Vagina (tissue), 2 donors: ENCODE measurements around the gene TACC3. TPM values are rescaled to one million over a fixed set of nuclear protein-coding genes. Genes with fewer than 3 reads are reported as not detected.

Source experiments
- DNase-seq, 2 donors: peaks; one replicate each; pipeline ENCODE4 v3.0.0-alpha.2; 2017; ENCODE audit errors: extremely low spot score in 2 of 2
- H3K27ac ChIP-seq: fragments of 200-600 bp; sonication (generic); one replicate; pipeline ENCODE4 v1.5.1; 2019
- H3K27me3 ChIP-seq: fragments of 200-600 bp; sonication (generic); one replicate; pipeline ENCODE4 v1.5.1; 2019
- H3K36me3 ChIP-seq, 2 donors: fragments of 200-600 bp; sonication (generic); one replicate each; pipeline ENCODE4 v1.5.1; 2017 to 2019
- H3K4me1 ChIP-seq: fragments of 200-600 bp; sonication (generic); one replicate; pipeline ENCODE4 v1.5.1; 2019
- H3K4me3 ChIP-seq, 2 donors: fragments of 200-600 bp; sonication (generic); 1 replicate in 1 of 2; 2 replicates in 1 of 2; pipeline ENCODE4 v1.5.1; 2016 to 2019
- H3K9me3 ChIP-seq: fragments of 200-600 bp; sonication (generic); one replicate; pipeline ENCODE4 v1.5.1; 2019
- POLR2A ChIP-seq, 2 donors: fragments of 450-650 bp; IDR thresholded peaks; one replicate each; pipeline ENCODE4 v1.6.1; 2017; ENCODE audit warnings: antibody characterized with exemption in 2 of 2, mild to moderate bottlenecking in 2 of 2, moderate library complexity in 2 of 2
- POLR2AphosphoS5 ChIP-seq, 2 donors: sonication (generic); formaldehyde crosslinking; IDR thresholded peaks; one replicate each; pipeline ENCODE4 v1.9.0; 2017; ENCODE audit warnings: antibody characterized with exemption in 2 of 2, mild to moderate bottlenecking in 2 of 2, low read depth in 1 of 2; ENCODE audit not compliant: insufficient read depth in 1 of 2
- intact Hi-C: fragments of 100-400 bp; cut with DNase I; formaldehyde crosslinking; loops from one replicate; pipeline ENCODE4 v1.15.1; 2023
- total RNA-seq: library from RNA; depleted of rRNA; stranded (reverse); fragments of >200 nt; gene quantifications from one replicate; pipeline ENCODE4 v1.2.3, GENCODE V29; 2016
- TF ChIP-seq, protein P1 (sequence below), 3 experiments: fragments of 450-650 bp in 2 of 3; fragments of 200-600 bp in 1 of 3; sonication (generic) in 1 of 3; IDR thresholded peaks; one replicate each; pipeline ENCODE4 v1.5.1; 2017 to 2019; ENCODE audit warnings: antibody characterized with exemption in 3 of 3, mild to moderate bottlenecking in 2 of 3, moderate library complexity in 2 of 3

The TACC3 gene
- total RNA-seq, 1 donor from 2014 or later, result 16.0 TPM

DNA sequence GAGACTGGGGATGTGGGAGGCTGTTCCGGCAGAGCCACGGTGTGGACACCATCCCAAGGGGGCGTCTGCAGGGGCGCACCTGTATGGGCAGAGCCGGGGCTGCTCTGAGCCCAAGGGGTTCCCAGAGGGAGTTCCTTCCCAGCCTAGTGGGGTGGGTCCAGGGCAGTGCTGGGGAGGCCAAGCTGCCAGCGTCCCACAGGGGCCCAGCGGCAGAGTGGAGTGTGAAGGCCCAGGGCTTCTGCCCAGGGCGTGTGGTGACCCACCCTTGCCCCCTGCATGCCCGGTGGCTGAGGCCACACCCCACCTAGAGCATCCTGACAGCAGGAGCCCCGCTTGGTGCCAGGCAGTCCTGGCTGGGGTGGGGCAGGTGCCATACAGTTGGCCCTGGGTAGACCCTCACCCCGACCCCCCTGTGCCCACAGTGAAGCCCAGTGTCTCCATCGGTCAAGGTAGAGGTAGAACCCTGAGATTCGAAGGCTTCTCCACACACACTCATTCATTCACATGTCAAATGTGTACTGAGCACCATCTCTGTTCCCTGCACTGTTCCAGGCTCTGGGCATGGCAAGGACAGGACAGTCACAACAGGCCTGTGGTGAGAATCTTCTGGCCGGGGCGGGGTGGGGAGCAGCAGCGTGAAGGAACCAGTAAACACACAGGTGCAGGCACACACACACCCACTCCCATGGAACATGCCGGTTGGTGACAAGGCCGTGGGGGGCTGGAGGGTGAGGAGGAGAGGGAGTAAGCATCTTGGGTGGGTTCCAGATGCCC, 29.2 kb downstream of the TACC3 start:
- H3K4me3 ChIP-seq, result no peak overlapping the region
- DNase-seq, result no peak
- TF ChIP-seq, protein P1, sequence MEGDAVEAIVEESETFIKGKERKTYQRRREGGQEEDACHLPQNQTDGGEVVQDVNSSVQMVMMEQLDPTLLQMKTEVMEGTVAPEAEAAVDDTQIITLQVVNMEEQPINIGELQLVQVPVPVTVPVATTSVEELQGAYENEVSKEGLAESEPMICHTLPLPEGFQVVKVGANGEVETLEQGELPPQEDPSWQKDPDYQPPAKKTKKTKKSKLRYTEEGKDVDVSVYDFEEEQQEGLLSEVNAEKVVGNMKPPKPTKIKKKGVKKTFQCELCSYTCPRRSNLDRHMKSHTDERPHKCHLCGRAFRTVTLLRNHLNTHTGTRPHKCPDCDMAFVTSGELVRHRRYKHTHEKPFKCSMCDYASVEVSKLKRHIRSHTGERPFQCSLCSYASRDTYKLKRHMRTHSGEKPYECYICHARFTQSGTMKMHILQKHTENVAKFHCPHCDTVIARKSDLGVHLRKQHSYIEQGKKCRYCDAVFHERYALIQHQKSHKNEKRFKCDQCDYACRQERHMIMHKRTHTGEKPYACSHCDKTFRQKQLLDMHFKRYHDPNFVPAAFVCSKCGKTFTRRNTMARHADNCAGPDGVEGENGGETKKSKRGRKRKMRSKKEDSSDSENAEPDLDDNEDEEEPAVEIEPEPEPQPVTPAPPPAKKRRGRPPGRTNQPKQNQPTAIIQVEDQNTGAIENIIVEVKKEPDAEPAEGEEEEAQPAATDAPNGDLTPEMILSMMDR (IDR thresholded peaks at IDR 0.05), result no peak
- TF ChIP-seq POLR2AphosphoS5 (IDR thresholded peaks at IDR 0.05; ENCODE audit: insufficient read depth in 1 of 2, low read depth in 1 of 2), result no peak
- TF ChIP-seq POLR2A (IDR thresholded peaks at IDR 0.05), result no peak
- no peaks in the 10 kb centered on the region for H3K27me3 ChIP-seq
- H3K9me3 ChIP-seq, result no peaks in the 10 kb centered on the region
- H3K4me1 ChIP-seq, result peaks cover 50% of the 10 kb centered on the region
- no peak overlapping the region for H3K27ac ChIP-seq
- intact Hi-C loops, result no loop called here
- no peaks in the 10 kb centered on the region for H3K36me3 ChIP-seq

DNA sequence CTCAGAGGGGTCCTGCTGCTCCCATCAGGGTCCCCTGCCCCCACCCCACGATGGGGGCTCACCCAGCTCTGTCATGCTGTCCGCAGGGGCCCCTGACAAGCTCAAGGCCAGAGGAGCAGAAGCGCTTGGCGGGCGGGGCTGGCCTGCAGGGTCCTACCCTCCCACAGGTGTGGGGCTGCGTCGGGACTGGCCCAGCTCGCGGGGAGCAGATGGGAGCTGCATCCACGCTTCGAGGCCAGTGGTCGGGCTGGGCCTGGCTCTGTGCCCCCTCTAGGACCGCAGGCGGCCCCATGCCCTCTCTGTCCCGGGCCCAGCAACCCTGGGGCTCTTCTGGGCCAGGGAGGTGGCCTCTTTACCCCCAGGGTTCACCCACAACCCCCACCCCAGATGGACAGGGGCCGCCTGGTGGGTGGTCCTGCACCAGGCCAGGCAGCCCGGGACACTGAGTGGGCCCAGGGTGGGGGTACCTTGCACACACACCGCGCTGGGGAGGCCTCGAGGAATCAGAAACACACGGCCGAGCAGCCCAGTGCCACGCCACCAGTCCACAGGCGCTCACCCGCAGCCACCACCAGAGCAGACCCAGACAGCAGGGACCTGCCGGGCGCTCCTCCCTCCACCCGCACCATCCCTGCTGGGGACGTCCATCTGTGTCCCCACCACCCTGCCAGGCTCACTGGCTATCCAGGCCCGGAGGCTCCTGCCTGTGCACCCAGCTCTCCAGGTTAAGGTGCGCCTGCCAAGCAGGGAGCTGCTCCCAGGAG, 30.0 kb downstream of the TACC3 start:
- Histone ChIP-seq H3K4me3 (no peak overlapping the region), H3K4me1 (peaks cover 54% of the 10 kb centered on the region), H3K27me3 (no peaks in the 10 kb centered on the region), H3K36me3 (no peaks in the 10 kb centered on the region), H3K27ac (peak overlapping the region; percentile 69), H3K9me3 (no peaks in the 10 kb centered on the region)
- no peak for DNase-seq
- TF ChIP-seq, protein P1 (IDR thresholded peaks at IDR 0.05), result no peak
- TF ChIP-seq POLR2AphosphoS5 (IDR thresholded peaks at IDR 0.05; ENCODE audit: insufficient read depth in 1 of 2, low read depth in 1 of 2) (no peak), POLR2A (IDR thresholded peaks at IDR 0.05) (no peak)
- intact Hi-C loops, result no loop called here

DNA sequence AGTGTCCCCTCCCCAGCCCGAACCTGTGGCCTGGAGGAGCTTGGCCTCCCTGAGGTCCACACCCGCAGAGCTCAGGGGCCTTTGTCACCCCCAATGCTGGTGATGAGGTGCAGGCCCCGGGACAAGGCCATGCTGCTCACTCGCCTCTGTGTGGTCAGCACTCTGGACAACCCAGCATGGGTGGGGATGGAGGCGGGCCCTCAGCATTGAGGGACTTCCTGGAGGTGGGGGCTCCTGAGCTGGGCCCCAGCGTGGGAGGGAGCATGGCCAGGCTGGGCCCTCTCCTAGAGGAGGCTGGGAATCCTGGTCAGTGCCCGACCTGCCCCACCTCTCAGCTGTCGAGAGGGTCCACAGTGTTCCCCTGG, 30.6 kb downstream of the TACC3 start:
- H3K4me1 ChIP-seq, result peaks cover 54% of the 10 kb centered on the region
- TF ChIP-seq POLR2A (IDR thresholded peaks at IDR 0.05) (no peak), POLR2AphosphoS5 (IDR thresholded peaks at IDR 0.05; ENCODE audit: insufficient read depth in 1 of 2, low read depth in 1 of 2) (no peak)
- TF ChIP-seq, protein P1 (IDR thresholded peaks at IDR 0.05), result no peak
- no peak overlapping the region for H3K4me3 ChIP-seq
- H3K9me3 ChIP-seq, result no peaks in the 10 kb centered on the region
- no peaks in the 10 kb centered on the region for H3K27me3 ChIP-seq
- H3K36me3 ChIP-seq, result no peaks in the 10 kb centered on the region
- H3K27ac ChIP-seq, result peak overlapping the region; percentile 69
- no peak for DNase-seq
- intact Hi-C loops, result no loop called here

DNA sequence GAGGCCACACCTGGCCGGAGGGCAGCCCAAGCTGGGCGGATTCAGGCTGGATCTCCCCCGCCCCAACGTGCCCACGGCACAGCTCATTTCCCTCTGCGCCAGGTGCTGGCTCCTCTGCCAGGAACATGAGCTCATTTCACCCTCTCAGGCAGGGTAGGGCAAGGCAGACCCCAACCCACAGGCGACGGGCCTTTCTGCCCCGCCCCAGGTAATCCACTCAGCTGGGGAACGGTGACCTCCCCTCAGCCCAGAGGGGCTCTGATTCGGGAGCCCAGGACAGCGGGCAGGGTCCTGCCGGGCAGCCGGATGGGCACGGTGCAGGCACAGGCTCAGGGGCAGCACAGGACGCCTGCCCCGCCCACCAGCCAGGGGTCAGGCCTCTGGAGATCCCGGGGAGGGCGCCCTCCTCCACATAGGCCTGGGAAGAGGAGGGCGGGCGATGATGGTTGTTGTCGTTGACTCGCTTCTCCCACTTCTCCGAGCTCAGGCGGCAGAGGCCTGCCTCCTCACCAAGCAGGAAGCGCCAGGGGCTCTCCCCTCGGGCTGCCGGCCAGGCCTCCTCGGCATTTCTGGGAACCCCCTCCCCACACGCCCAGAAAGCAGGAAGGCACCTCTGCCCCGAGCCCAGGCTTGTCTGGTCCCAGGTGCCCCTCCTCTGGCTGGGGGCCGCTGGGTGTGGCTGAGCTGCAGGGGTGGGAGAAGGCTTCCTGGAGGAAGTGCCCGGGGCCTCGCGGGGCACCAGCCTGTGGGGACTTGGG, 31.1 kb downstream of the TACC3 start:
- H3K9me3 ChIP-seq, result no peaks in the 10 kb centered on the region
- H3K27me3 ChIP-seq, result no peaks in the 10 kb centered on the region
- H3K4me1 ChIP-seq, result peaks cover 54% of the 10 kb centered on the region
- TF ChIP-seq POLR2AphosphoS5 (IDR thresholded peaks at IDR 0.05; ENCODE audit: insufficient read depth in 1 of 2, low read depth in 1 of 2), result no peak
- no peak for TF ChIP-seq POLR2A (IDR thresholded peaks at IDR 0.05)
- TF ChIP-seq, protein P1 (IDR thresholded peaks at IDR 0.05), result no peak
- H3K36me3 ChIP-seq, result no peaks in the 10 kb centered on the region
- intact Hi-C loops, result no loop called here
- H3K4me3 ChIP-seq, result no peak overlapping the region
- no peak for DNase-seq
- peak overlapping the region; percentile 69 for H3K27ac ChIP-seq
